Astrocyte of the spinal cord (primary cell): ENCODE results near the gene ZCCHC17.
A peak's percentile ranks its signal among the peaks of the same experiment; 100 is the strongest.

Source experiments
- DNase-seq: peaks from one replicate; pipeline ENCODE4 v3.0.0; 2011; ENCODE audit warnings: low read depth, low spot score
- H3K4me3 ChIP-seq: 2 replicates; pipeline ENCODE4 v1.5.1; 2011; ENCODE audit warnings: low read depth, mild to moderate bottlenecking, low read length, moderate library complexity
- CTCF ChIP-seq: IDR thresholded peaks from 2 replicates; pipeline ENCODE4 v1.5.1; 2012; ENCODE audit warnings: low read depth, mild to moderate bottlenecking, low read length, inconsistent platforms
- in situ Hi-C: cut with HindIII; loops from 2 replicates; pipeline ENCODE4 v1.10.0; 2017; ENCODE audit warnings: low sequenced_read_pairs

Gene ZCCHC17

GRCh38 chr1:31397360-31398095 lies 100.7 kb downstream of the ZCCHC17 start:
- no peak overlapping the region for H3K4me3 ChIP-seq
- in situ Hi-C loops, result no loop called here
- TF ChIP-seq CTCF, result no peak
- DNase-seq, result no peak

- in situ Hi-C loops, result no loop called here
- no peak for TF ChIP-seq CTCF
- DNase-seq, result no peak
- no peak overlapping the region for H3K4me3 ChIP-seq
Observed at GRCh38 chr1:31398246-31398645, 101.4 kb downstream of the ZCCHC17 start.

DNA sequence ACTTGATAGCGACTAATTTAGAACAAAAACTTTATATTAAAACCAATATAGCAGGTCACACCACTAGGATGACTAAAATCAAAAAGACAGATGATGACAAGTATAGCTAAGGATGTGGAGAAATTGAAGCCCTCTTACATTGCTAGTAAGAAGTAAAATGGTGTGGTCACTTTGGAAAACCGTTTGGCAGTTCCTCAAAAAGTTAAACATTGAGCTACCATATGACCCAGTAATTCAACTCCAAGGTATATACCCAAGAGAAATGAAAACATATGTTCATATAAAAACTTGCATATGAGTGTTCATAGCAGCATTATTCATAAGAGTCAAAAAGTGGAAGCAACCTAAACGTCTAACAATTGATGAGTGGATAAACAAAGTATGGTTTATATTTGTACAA lies 103.1 kb downstream of the ZCCHC17 start:
- no peak for DNase-seq
- H3K4me3 ChIP-seq, result no peak overlapping the region
- in situ Hi-C loops, result no loop called here
- no peak for TF ChIP-seq CTCF

DNA sequence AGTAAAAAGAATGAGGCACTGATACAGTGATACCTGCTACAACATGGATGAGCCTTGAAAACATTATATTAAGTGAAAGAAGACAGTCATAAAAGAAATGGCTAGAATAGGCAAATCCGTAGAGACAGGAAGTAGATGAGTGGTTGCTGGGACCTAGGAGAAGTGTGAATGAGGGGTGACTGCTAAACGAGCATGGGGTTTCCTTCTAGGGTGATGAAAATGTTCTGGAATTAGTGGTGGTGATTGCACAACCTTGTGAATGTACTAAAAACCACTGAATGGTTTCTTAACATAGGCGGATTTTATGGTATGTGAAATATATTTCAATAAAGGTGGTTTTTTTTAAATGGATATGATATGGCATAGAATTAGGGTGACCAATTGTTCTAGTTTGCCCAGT lies 103.6 kb downstream of the ZCCHC17 start:
- H3K4me3 ChIP-seq, result no peak overlapping the region
- no peak for DNase-seq
- in situ Hi-C loops, result no loop called here
- no peak for TF ChIP-seq CTCF

- no peak for DNase-seq
- no peak overlapping the region for H3K4me3 ChIP-seq
- peak; percentile 10 for TF ChIP-seq CTCF
- in situ Hi-C loops, result no loop called here
Observed at GRCh38 chr1:31401241-31401640, 104.4 kb downstream of the ZCCHC17 start.

DNA sequence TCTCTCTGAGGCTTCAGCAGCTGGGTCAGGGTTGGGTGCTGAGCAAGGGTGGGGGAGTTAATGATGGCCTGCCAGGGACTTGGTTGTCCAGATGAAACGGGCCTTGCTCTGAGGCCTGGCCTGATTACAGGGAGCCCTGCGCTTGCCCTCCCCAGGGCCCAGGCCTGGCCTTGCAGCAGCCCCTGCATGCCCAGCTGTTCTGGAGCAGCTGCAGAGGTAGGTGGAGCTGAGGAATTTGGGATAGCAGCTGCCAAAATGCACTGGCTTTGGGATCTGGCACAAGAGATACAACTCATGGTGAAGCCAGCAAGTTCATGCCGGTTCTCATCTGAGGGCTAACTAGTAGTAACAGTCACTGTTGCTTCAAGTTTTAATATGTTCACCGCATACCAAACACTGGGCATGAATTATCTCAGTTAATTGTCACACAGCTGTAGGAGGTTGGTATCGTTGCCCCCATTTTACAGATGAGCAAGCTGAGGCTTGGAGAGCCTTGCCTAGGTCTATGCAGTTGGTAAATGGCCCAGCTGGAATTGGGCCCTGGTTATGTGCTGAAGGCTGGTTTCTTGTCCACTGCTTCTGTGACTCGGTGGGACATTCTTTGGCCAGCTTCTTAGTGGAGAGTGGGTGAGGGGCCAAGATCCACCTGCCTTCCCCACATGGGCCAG lies 108.9 kb downstream of the ZCCHC17 start:
- in situ Hi-C loops, result no loop called here
- no peak for DNase-seq

More for the DNA sequence above, 108.9 kb downstream of the ZCCHC17 start:
- TF ChIP-seq CTCF, result no peak
- H3K4me3 ChIP-seq, result no peak overlapping the region
